Mesothelial cell of epicardium (in vitro differentiated cells): Measurements from ENCODE around the gene BMERB1. TPM values are rescaled to one million over a fixed set of nuclear protein-coding genes. Genes with fewer than 3 reads are reported as not detected.
"Not testable (repeated sequence)": the region's sequence is repeated elsewhere in the genome, so short reads cannot be mapped to it uniquely, and the experiment has no call there.

Experiments
- DNase-seq, 2 experiments: peaks; one replicate each; pipeline ENCODE4 v3.0.0; 2021; ENCODE audit warnings: low spot score in 2 of 2; ENCODE audit not compliant: unreplicated experiment in 2 of 2
- H3K27ac Mint-ChIP-seq: 2 replicates; pipeline ENCODE4 v1.8.0; 2021; ENCODE audit warnings: mixed read lengths
- H3K27me3 Mint-ChIP-seq: 2 replicates; pipeline ENCODE4 v1.8.0; 2021; ENCODE audit warnings: low read depth, mixed read lengths
- H3K36me3 Mint-ChIP-seq: 2 replicates; pipeline ENCODE4 v1.8.0; 2021; ENCODE audit warnings: mixed read lengths
- H3K4me1 Mint-ChIP-seq: 2 replicates; pipeline ENCODE4 v1.8.0; 2021; ENCODE audit warnings: mixed read lengths
- H3K4me3 Mint-ChIP-seq: 2 replicates; pipeline ENCODE4 v1.8.0; 2021; ENCODE audit warnings: mild to moderate bottlenecking, moderate library complexity, mixed read lengths
- H3K9me3 Mint-ChIP-seq: 2 replicates; pipeline ENCODE4 v1.8.0; 2021; ENCODE audit warnings: mixed read lengths
- total RNA-seq: library from RNA; stranded (reverse); gene quantifications from 3 replicates; pipeline ENCODE4 v1.2.1, GENCODE V29; 2021
- TF ChIP-seq, protein P1 (sequence below): fragments of 200-600 bp; sonication (generic); IDR thresholded peaks from one replicate; pipeline ENCODE4 v1.5.0; 2021; ENCODE audit warnings: antibody characterized with exemption; ENCODE audit not compliant: unreplicated experiment

The BMERB1 gene
- total RNA-seq, 1 donor from 2014 or later: 3.9 TPM

GRCh38 chr16:15435216-15435864, 952 bp downstream of the BMERB1 start:
- peaks cover 1% of the 10 kb centered on the region for H3K4me1 Mint-ChIP-seq
- H3K4me3 Mint-ChIP-seq: peak overlapping the region; percentile 74
- TF ChIP-seq, protein P1, sequence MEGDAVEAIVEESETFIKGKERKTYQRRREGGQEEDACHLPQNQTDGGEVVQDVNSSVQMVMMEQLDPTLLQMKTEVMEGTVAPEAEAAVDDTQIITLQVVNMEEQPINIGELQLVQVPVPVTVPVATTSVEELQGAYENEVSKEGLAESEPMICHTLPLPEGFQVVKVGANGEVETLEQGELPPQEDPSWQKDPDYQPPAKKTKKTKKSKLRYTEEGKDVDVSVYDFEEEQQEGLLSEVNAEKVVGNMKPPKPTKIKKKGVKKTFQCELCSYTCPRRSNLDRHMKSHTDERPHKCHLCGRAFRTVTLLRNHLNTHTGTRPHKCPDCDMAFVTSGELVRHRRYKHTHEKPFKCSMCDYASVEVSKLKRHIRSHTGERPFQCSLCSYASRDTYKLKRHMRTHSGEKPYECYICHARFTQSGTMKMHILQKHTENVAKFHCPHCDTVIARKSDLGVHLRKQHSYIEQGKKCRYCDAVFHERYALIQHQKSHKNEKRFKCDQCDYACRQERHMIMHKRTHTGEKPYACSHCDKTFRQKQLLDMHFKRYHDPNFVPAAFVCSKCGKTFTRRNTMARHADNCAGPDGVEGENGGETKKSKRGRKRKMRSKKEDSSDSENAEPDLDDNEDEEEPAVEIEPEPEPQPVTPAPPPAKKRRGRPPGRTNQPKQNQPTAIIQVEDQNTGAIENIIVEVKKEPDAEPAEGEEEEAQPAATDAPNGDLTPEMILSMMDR: no peak
- no peaks in the 10 kb centered on the region for H3K36me3 Mint-ChIP-seq
- H3K27ac Mint-ChIP-seq: no peak overlapping the region
- DNase-seq: no peak
- H3K9me3 Mint-ChIP-seq: no peaks in the 10 kb centered on the region
- H3K27me3 Mint-ChIP-seq: peaks cover 64% of the 10 kb centered on the region

GRCh38 chr16:15439102-15439501, 4.7 kb downstream of the BMERB1 start:
- peaks cover 41% of the 10 kb centered on the region for H3K27me3 Mint-ChIP-seq
- H3K4me1 Mint-ChIP-seq: peaks cover 1% of the 10 kb centered on the region
- TF ChIP-seq, protein P1: no peak
- no peak for DNase-seq
- H3K36me3 Mint-ChIP-seq: no peaks in the 10 kb centered on the region
- no peak overlapping the region for H3K4me3 Mint-ChIP-seq
- H3K9me3 Mint-ChIP-seq: no peaks in the 10 kb centered on the region
- no peak overlapping the region for H3K27ac Mint-ChIP-seq

DNA sequence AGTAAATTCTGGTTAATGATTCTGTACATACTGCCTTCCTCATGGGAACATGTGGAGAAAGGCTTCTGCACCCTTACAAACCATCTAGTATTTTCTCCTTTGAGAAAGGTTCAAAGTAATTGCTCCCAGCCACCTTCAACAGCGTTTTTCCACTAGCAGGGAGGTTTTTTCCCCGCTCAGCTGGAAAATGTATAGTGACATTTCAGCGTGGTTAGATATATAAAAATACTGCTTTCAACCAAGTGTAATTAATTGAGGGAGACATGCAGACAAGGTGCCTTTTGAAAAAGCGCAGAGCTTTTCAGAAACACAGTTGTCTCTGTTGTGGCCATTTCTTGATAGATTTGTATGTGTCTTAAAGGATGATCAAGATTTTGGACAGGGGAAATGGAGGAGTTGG, 5.1 kb downstream of the BMERB1 start:
- H3K27ac Mint-ChIP-seq: no peak overlapping the region
- no peaks in the 10 kb centered on the region for H3K9me3 Mint-ChIP-seq
- peaks cover under 1% of the 10 kb centered on the region for H3K4me1 Mint-ChIP-seq
- peaks cover 37% of the 10 kb centered on the region for H3K27me3 Mint-ChIP-seq
- no peak for DNase-seq
- no peak overlapping the region for H3K4me3 Mint-ChIP-seq
- H3K36me3 Mint-ChIP-seq: no peaks in the 10 kb centered on the region
- TF ChIP-seq, protein P1: no peak

GRCh38 chr16:15440852-15441251, 6.5 kb downstream of the BMERB1 start:
- H3K4me3 Mint-ChIP-seq: no peak overlapping the region
- TF ChIP-seq, protein P1: no peak
- no peak overlapping the region for H3K27ac Mint-ChIP-seq
- H3K36me3 Mint-ChIP-seq: no peaks in the 10 kb centered on the region
- DNase-seq: no peak
- H3K4me1 Mint-ChIP-seq: no peaks in the 10 kb centered on the region
- H3K9me3 Mint-ChIP-seq: peaks cover 10% of the 10 kb centered on the region
- peaks cover 25% of the 10 kb centered on the region for H3K27me3 Mint-ChIP-seq

DNA sequence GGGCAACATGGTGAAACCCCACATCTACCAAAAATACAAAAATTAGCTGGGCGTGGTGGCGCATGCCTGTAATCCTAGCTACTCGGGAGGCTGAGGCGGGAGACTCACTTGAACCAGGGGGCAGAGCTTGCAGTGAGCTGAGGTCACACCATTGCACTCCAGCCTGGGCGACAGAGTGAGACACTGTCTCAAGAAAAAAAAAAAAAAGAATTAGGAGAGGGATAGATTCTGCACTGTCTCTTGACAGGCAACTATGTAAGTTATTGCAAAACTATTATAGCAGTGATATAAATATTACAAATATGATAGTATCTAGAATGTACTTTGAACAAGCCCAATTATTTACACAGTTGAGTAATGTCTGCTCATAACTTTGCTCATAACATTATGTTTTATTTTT, 7.8 kb downstream of the BMERB1 start:
- DNase-seq, H3K36me3 Mint-ChIP-seq, H3K4me3 Mint-ChIP-seq, H3K27ac Mint-ChIP-seq, H3K4me1 Mint-ChIP-seq: not testable (repeated sequence)
- Mint-ChIP-seq H3K9me3 (peaks cover 10% of the 10 kb centered on the region), H3K27me3 (peaks cover 16% of the 10 kb centered on the region)

GRCh38 chr16:15443753-15444152, 9.4 kb downstream of the BMERB1 start:
- TF ChIP-seq, protein P1: no peak
- Mint-ChIP-seq H3K36me3 (no peaks in the 10 kb centered on the region), H3K4me3 (no peak overlapping the region), H3K9me3 (peaks cover 10% of the 10 kb centered on the region), H3K27ac (no peak overlapping the region), H3K27me3 (peaks cover 12% of the 10 kb centered on the region), H3K4me1 (no peaks in the 10 kb centered on the region)
- DNase-seq: no peak
